PC-3 (cell line): Measurements from ENCODE around the gene GATA2.

Source experiments
- CTCF ChIP-seq: fragments of 300-600 bp; sonication (generic); conservative IDR thresholded peaks from 2 replicates; pipeline ENCODE4 v1.5.1; 2017; ENCODE audit warnings: antibody characterized with exemption, low read depth, mild to moderate bottlenecking, low read length
- EZH2 ChIP-seq: fragments of 300-600 bp; sonication (generic); IDR thresholded peaks from one replicate; pipeline ENCODE4 v1.6.1; 2017; ENCODE audit warnings: antibody characterized with exemption, mild to moderate bottlenecking, low read length; ENCODE audit not compliant: unreplicated experiment

GRCh38 chr3:128489927-128490649, 2.9 kb downstream of the GATA2 start:
- TF ChIP-seq CTCF: 0 out of 2 replicates have a peak, but pooled peaks have one; percentile 11
- TF ChIP-seq EZH2: no peak
